Kidney epithelial cell (primary cell): ENCODE measurements around the gene WDR91. TPM values are rescaled to one million over a fixed set of nuclear protein-coding genes. Genes with fewer than 3 reads are reported as not detected.

Source experiments
- DNase-seq: peaks from one replicate; pipeline ENCODE4 v3.0.0-alpha.2; 2010; ENCODE audit warnings: low read depth
- H3K27me3 ChIP-seq: 2 replicates; pipeline ENCODE4 v1.6.0; 2011; ENCODE audit warnings: low read length; ENCODE audit not compliant: control insufficient read depth, insufficient read depth
- H3K36me3 ChIP-seq: 2 replicates; pipeline ENCODE4 v1.5.1; 2011; ENCODE audit warnings: low read length; ENCODE audit not compliant: control insufficient read depth, insufficient read depth
- H3K4me3 ChIP-seq: 2 replicates; pipeline ENCODE4 v1.5.1; 2011; ENCODE audit warnings: low read depth, mild to moderate bottlenecking, control low read depth, low read length
- total RNA-seq: library from RNA; depleted of rRNA; stranded (reverse); fragments of >200 nt; gene quantifications from 2 replicates; pipeline ENCODE4 v1.2.3, GENCODE V29; 2015
- TF ChIP-seq, protein P1 (sequence below): IDR thresholded peaks from 2 replicates; pipeline ENCODE4 v1.5.1; 2011; ENCODE audit warnings: mild to moderate bottlenecking, moderate library complexity, low read length, control low read depth, inconsistent platforms; ENCODE audit not compliant: insufficient read depth, poor library complexity, severe bottlenecking

WDR91 gene
- total RNA-seq, 1 donor from 2014 or later = 8.5 TPM

DNA sequence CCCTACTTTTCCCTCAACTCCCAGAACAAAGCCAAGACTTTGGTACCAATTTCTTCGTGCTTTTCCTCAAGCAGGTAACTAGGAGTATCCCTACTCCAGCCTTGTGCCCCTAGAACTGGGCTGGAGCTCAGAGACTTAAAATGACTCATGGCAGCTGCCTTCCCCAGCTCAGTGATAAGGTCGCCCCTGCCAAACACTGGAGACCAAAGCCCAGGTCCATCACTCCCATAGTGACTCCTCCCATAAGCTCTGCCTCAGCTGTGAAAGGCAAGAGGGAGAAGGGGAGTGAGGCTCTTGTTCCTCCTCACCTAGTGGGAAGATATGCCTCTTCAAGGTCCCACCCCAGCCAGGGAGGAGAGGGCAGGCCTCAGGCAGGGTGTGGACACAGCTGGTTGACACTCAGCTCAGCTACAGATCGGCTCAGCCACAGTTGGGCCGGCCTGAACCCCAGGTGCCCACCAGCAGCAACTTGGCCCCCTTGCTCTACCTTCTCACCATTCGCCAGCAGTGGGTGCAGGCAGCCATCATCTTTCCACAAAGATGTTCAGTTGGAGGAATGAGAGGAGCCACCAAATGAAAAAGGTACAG is 27.0 kb downstream of the WDR91 start:
- Histone ChIP-seq H3K27me3 (no peaks in the 10 kb centered on the region), H3K36me3 (peaks cover 8% of the 10 kb centered on the region), H3K4me3 (no peak overlapping the region)
- no peak for DNase-seq
- TF ChIP-seq, protein P1, sequence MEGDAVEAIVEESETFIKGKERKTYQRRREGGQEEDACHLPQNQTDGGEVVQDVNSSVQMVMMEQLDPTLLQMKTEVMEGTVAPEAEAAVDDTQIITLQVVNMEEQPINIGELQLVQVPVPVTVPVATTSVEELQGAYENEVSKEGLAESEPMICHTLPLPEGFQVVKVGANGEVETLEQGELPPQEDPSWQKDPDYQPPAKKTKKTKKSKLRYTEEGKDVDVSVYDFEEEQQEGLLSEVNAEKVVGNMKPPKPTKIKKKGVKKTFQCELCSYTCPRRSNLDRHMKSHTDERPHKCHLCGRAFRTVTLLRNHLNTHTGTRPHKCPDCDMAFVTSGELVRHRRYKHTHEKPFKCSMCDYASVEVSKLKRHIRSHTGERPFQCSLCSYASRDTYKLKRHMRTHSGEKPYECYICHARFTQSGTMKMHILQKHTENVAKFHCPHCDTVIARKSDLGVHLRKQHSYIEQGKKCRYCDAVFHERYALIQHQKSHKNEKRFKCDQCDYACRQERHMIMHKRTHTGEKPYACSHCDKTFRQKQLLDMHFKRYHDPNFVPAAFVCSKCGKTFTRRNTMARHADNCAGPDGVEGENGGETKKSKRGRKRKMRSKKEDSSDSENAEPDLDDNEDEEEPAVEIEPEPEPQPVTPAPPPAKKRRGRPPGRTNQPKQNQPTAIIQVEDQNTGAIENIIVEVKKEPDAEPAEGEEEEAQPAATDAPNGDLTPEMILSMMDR = no peak

DNA sequence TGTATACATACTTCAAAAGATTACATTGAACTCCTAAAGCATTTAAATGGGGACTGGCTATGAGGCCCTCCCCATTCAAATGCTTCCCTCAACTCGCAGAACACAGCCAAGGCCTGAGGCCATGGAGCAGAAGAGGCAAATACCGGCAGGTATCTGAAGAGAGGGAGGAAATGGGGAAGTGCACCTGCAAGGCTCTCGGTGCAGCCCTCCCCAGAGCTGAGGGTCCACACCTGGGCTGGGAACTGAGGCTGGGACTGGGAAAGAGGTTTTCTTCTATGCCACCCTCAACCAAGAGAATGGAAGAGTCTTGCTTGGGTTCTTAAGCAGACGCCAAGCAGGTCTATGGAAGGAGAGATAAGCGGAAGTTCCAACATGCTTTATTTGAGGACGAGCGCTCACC is 27.8 kb downstream of the WDR91 start:
- no peak for DNase-seq
- Histone ChIP-seq H3K36me3 (peaks cover 6% of the 10 kb centered on the region), H3K27me3 (no peaks in the 10 kb centered on the region), H3K4me3 (no peak overlapping the region)
- TF ChIP-seq, protein P1 = no peak

DNA sequence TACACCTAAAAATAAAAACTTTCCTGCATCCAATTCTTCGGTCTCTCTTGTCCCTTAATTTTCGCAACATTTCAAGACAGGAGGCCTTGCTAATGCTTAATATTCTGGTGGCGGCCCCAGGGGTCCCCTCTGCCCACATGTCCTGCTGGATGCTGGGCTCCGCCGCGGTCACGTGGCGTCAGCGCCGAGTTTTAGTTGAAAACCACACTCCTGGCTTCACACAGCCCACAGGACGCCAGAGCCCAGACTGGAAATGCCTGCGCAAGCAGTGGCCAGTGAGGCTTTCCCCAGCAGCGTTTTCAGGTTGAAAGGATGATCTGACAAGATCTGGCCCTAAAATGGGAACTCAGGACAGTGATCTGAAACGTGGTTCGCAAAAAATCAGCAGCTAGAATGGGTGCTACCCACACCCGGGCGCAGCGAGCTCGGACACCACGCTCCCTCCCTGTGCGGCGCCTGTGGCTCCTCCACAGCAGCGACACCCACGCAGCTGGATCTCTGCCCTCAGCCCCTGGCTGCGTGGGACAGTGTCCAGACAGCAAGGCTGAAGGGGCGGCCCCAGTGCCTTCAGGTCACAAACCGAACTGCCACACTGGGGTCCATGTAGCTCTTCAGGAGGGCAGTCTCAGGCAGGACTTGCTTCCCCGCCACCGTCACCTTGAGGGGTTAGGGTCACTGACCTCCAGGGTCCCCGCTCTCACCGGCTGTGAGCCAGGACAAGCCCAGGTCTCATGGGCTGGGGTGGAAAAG is 29.2 kb downstream of the WDR91 start:
- Histone ChIP-seq H3K4me3 (no peak overlapping the region), H3K27me3 (no peaks in the 10 kb centered on the region), H3K36me3 (peaks cover 5% of the 10 kb centered on the region)
- TF ChIP-seq, protein P1 = no peak
- no peak for DNase-seq

DNA sequence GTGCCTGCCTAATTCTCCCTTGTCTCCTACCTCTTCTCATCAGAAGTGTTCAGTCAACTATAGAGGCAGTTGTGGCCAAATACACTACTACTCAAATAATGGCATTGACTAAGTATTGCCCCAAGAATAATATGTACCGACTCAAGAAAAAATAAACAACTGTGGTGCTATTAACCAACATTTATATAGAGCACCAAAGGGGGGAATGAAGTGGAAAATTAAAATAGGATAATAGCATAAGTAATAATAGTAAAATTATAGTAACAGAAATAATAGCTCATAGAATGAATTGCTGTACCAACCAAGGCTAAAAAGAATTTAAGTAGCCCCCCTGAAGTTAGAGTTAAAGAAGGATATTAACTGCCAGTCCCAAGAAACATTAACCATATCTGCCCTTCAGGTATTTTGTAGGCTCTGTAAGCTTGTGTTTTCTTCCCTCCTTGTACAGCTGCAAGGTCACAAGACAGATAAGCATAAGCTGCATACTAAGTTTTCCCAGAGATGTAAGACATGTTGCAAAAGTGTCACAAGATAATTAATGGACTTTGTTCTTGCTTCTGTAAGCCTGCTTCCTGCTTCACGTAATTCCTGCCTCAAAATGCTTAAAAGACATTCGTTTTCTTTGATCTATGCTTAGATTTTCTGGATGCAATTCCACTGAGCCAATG is 29.9 kb downstream of the WDR91 start:
- H3K27me3 ChIP-seq = no peaks in the 10 kb centered on the region
- no peak overlapping the region for H3K4me3 ChIP-seq
- no peak for DNase-seq

DNA sequence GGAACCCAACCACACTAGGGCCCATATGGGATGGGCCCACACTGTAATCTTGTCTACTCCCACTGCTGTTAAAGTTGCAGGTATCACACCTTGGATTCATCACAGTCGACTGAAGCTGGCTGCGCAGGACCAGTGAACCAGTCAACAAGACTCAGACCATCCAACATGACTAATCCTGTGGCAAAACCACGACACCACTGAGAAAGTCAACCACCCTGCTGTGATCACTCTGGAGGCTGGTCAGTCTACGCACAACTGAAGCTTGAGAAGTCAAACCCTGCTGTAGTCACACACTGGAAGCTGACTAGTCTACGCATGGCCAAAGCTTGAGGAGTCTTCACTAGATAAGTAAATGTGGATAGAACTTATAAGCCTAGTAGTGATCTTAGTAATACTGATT is 31.2 kb downstream of the WDR91 start:
- peaks cover 4% of the 10 kb centered on the region for H3K36me3 ChIP-seq
- no peak for DNase-seq
- no peaks in the 10 kb centered on the region for H3K27me3 ChIP-seq
- H3K4me3 ChIP-seq = no peak overlapping the region
- TF ChIP-seq, protein P1 = no peak

More for the DNA sequence above, 29.9 kb downstream of the WDR91 start:
- peaks cover 5% of the 10 kb centered on the region for H3K36me3 ChIP-seq
- TF ChIP-seq, protein P1 = no peak
